22Rv1 (cell line): Measurements from ENCODE around the gene PPP1R27.

Experiments used
- CTCF ChIP-seq: fragments of 450-650 bp; IDR thresholded peaks from 2 replicates; pipeline ENCODE4 v1.5.1; 2017; ENCODE audit warnings: mild to moderate bottlenecking
- ZFX ChIP-seq: fragments of 450-650 bp; IDR thresholded peaks from 2 replicates; pipeline ENCODE4 v1.6.1; 2017; ENCODE audit warnings: antibody characterized with exemption, borderline replicate concordance

GRCh38 chr17:81807210-81807719 is 27.6 kb downstream of the PPP1R27 start:
- TF ChIP-seq CTCF (no peak), ZFX (no peak)
